COR-L47 (cell line): ENCODE data around the gene OAF.

Experiments
- DNase-seq: peaks from one replicate; lab custom pipeline; 2025; lab: John Stamatoyannopoulos, UW

Gene OAF

GRCh38 chr11:120184371-120184945 is 26.4 kb upstream of the OAF start:
- no peak for DNase-seq

DNA sequence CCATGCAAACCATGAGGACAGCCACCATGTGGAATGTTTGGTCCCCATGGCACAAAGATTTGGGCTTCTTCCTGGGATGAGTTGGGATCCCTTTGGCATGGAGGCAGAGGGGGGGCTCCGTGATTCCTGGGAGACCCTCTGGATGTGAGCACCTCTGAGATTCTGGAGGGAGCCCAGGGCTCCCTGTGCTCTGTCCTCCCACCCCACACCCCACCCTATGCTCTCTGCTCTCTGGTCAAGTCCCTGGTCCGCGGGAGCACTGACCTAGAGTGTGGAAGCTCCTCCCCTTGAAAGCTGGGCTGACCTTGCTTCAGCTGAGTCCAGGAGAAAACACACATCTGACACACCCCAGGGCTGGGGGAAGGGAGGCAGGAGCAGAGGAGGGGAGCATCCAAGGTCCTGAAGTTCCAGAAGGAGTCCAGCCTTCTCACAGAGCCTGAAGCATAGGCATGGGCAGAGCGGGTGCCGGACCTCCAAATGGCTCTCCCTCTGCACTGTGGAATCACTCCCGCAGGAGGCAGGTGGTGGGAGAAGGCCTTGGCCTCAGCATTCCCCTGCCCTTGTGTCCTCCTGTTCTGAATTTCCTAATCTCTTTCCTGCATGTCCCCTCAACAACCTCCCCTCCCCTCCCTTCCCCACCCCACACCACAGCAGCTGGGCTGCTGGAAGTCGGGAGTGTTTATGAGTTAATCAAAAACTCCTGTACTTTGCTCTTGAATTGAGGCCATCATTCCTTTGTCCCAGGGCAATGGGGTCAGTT is 25.7 kb upstream of the OAF start:
- no peak for DNase-seq

DNA sequence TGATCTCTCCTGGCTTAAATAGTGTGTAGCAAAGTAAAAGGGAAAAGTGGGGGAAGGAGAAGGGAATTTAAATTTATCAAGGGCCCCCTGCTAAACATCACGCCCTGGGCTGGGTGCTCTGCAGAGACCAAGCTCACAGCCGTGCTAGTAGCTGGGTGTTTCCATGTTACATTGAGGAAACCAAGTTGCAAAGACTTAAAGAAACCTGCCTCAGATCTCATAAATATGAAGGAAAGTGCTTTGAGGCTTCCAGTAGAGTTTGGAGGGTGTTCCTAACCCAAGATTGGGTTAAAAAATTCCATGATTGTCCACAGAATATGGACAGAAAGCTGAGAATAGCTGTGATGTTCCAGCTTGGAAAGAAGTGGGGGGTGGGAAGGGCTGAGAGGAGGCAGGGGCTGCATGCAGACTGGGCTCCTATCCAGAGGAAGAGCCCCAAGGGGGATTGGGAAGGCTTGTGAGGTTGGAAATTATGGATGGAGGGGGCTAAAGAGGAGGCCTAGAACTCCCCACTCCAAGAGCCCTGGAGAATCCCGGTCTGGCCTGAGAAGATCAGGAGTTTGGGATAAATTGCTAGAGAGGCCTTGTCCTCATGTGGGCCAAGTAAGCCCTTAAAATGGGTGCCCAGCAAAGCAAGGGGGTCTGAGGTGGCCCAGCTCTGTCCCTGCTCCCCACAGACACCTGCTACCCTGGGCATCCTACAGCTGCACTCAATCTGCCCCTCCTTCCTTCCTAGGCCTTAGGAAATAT is 25.0 kb upstream of the OAF start:
- DNase-seq, result no peak

GRCh38 chr11:120186456-120186773 is 24.4 kb upstream of the OAF start:
- DNase-seq, result no peak

DNA sequence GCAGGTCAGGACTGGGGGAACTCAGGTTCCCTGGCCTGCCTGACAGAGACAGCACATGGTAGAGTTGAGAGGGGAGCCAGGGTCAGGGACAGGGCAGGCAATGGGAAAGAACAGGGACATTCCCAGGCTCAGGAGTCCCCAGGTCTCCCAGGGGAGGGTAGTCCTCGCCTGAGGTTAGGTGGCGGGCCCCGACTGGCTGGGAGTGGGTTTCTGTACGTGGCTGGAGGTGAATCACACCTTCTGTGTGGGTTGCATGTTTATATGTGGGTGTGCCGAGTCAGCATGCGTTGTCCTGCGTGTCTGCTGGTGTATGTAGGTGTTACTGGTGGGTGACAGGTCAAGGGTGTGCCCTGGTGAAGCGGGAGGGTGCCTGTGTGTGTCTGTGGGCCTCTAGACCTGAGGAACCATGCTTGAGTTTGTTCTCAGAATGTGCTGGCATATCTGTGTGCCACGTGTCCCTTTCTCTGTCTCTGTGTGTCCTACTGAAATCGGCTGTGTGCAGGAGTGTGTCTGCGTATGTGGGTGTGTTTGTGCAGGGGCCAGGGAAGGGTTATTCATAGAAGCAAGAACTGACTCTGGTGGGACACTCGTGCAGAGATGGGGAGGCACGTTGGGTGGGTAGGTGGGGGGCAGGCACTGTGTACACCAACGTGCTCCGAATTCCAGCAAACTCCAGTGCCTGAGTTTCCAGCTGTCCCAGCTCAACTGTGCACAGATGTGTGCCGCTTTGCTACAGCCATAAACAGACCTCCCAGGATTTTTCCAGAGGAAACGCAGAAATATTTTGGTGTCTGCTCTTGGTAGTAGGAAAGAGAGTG is 23.8 kb upstream of the OAF start:
- DNase-seq, result no peak

DNA sequence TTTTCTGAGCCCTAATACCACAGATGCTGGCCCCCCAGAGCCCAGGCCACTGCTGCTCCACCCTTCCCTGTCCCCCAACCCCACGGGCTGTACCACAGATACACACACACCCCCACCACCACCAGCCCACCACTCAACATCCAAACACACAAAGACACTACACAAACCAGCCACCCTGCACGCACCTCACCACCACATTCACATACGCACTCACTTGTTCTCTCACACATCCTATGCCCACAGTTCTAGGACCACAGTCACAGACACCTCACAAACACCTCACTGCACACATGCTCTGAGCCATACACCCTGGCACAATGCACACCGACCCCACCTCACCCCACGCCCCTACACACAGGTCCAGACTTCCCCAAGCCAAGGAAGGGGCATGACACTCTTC is 22.5 kb upstream of the OAF start:
- no peak for DNase-seq

DNA sequence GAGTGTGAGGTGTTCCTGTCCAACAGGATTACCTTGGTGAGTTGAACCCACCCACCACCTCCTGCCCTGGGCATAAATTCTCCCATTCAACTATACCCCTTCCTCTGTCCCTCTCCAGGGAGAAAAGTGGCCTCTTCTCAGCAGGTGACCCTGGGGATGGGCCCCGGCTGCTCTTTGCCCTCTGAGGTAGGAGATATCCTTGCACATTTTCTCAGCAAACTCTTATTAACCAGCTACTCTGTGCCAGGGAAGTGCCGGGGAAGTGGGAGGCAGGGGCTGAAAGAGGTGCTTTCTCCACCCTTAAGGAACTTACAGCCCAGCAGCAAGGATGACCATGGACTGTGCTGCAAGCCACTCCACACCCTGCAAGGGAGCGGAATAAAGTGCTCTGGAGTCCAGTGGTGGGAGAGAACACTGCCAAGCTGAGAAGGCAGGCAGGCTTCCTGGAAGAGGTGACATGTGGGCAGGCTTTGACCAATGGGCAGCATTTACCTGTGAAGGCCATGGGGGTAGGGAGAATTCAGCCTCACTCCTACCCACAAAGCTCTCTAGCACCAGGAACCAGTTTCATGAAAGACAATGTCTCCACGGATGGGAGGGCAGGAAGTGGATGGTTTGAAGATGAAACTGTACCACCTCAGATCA is 21.9 kb upstream of the OAF start:
- DNase-seq, result no peak

GRCh38 chr11:120191058-120191457 is 19.8 kb upstream of the OAF start:
- DNase-seq, result no peak

DNA sequence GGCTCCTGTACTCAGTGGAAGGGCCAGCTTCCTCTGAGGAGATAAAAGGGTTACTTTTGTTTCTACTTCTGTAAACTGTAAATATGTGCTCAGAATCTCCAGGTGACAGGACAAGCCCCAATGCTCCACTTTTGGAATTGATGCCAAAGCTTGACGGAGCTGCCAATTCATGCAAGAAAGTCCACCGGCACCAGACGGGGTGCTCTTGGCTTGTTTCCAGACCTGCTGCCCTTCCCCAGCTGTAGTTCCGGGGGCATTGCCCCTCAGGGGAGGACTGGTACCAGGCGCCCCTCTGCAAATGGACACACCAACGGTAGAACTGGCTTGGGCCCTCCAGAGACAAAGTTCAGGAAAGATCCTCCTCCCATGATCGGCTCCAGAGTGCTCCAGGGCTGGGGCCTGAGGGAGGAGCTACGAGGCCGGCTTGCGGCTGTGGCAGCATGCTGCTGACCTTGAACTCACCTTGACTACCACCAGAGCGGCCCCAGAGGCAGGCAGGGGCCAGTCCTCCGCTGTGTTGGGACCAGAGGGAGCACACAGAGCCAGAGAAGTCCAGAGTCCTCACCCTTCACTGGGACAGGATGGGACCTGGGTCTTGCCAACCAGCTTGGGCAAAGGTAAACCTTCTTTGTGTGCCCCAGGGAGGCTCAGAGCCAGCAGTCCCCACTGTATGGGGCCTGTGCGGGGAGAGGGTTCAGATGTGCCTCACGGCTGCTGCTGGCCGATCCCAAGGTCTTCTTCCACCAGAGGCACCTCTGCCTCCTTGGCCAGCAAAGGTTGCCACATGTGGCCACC is 17.8 kb upstream of the OAF start:
- no peak for DNase-seq

GRCh38 chr11:120194166-120194565 is 16.7 kb upstream of the OAF start:
- no peak for DNase-seq

DNA sequence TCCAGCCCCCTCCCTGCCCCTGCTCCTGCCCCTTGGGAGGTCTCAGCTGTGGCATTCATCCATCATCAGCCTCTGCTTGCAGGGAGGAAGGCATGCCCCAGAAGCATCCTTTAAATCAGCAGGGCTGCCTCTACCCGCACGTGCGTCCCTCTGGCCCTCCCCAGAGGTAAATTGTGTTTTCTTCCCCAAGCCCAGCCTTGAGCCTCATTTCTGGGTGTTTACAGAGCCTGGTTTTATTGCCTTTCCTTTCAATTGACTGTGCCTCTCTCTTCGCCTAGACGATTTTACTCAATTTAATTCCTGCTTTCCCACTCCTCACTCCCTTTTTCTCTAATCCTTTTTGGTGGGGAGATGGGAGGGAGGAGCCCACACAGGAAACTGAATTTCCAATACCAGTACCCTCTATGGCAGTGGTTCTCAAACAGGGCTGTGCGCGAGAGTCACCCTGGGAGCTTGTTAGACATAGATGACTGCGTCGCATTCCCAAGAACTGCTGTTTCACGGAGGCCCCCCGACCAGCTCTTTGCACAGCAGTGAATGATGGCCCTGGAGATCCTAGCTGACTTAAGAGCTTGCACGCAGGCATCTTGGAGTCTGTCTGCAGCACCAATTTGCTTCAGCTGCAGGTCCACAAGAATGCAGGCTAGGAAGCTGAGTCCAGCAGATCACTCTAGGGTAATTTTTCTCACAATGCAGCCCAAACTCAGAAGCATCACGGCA is 15.1 kb upstream of the OAF start:
- no peak for DNase-seq

DNA sequence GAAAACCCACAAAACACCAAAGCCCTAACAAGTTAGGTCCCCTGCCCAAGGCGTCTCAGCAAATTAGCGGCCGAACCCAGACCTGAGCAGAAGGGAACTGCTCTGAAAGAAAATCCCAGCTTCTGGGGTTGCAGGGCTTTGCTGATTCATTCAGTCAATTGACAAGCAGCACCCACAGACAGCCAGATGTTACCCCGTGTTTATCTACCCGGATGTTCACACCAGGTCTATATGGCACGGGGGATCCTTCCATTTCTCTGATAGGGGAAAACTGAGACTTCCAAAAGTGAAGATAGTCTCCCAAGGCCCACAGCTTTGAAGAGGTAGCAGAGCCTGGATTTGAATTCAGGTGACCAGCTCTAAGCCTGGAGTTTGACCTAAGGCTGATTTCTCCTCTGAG is 14.0 kb upstream of the OAF start:
- no peak for DNase-seq

- DNase-seq, result no peak
These were observed 13.5 kb upstream of the OAF start for GRCh38 chr11:120197251-120197891.

DNA sequence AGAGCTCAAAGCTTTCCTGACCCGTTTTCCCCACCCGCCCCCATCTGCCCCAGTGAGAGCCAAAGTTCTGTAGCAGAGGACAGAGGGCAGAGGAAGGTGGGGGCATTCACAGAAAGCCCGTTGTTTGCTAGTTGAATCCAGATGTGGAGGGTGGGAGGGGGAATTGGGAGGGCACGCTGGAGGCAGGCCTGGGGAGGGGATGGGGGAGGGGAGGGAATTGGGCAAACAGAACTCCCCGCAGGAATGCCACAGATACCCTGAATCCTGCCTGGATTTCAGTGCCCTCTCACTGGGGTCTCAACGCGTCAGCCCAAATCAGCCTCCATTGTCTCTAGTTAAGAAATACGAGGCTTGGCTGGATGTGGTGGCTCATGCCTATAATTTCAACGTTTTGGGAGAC is 12.9 kb upstream of the OAF start:
- DNase-seq, result no peak

- no peak for DNase-seq
These were observed 12.4 kb upstream of the OAF start for GRCh38 chr11:120198403-120198786.

GRCh38 chr11:120198787-120199469 is 11.9 kb upstream of the OAF start:
- DNase-seq, result no peak

DNA sequence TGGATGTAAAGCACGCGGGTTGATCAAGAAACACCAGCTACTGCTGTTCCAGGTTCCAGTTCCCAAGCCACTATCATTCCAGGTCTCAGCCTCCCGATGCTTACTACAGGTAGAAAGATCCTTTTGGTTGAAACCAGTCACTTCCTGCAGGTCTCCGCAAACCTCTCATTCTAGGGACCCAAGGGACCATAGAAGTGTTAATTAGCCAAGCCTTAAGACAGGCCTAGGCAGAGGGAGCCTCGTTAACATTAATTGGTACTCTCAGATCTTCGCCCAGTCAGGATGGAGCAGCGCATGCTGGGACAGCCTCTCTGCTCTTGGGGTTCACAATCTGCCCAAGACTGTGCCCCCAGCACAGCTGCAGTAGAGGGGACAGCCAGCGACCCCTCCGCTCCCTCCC is 11.2 kb upstream of the OAF start:
- no peak for DNase-seq

DNA sequence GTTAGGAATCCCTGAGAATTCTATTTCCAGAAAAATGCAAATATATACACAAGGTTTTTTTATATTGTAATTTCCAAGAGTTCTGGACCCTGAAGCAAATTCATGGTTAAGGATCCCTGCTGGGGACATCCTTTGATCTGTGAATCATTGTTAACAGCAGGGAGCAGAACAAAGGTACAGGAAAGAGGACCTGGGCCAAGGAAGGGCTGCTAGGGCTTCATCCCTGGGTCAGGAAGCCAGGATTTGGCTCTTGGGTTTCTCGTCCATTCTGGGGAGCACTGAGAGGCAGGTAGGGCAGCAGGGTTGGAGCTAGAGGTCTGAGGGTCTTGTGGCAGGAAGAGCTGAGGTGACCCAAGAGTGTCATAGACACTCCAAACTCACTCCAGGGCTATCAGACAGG is 10.2 kb upstream of the OAF start:
- no peak for DNase-seq

- DNase-seq, result no peak
These were observed 9.2 kb upstream of the OAF start for GRCh38 chr11:120201653-120202052.

- DNase-seq, result no peak
These were observed 7.2 kb upstream of the OAF start for GRCh38 chr11:120203626-120204025.
